ENCODE results near the gene EVX2.

EVX2 gene

GRCh38 chr2:176091329-176092258 is 7.8 kb upstream of the EVX2 start:
- TF ChIP-seq CTCF (IDR thresholded peaks at IDR 0.05; ENCODE audit: extremely low read depth, insufficient read depth, missing control alignments): no peak
- in situ Hi-C loops (cut with MboI; ENCODE audit: low pct_unique_long_range_greater_than_20kb, low sequenced_read_pairs, unreplicated experiment): loop anchor here (25.0 kb wide), 2 partner anchors 404 to 1754 kb away; partner anchors contain the start of gene SP9
- no peak for DNase-seq (ENCODE audit: low spot score)

GRCh38 chr2:176090862-176091261 is 7.1 kb upstream of the EVX2 start:
- no peak for DNase-seq (ENCODE audit: low spot score)
- TF ChIP-seq CTCF (IDR thresholded peaks at IDR 0.05; ENCODE audit: extremely low read depth, insufficient read depth, missing control alignments): no peak
- in situ Hi-C loops (cut with MboI; ENCODE audit: low pct_unique_long_range_greater_than_20kb, low sequenced_read_pairs, unreplicated experiment): loop anchor here (25.0 kb wide), 2 partner anchors 404 to 1754 kb away; partner anchors contain the start of gene SP9

- in situ Hi-C loops (cut with MboI; ENCODE audit: low pct_unique_long_range_greater_than_20kb, low sequenced_read_pairs, unreplicated experiment): loop anchor here (25.0 kb wide), 2 partner anchors 403 to 1753 kb away; partner anchors contain the start of gene SP9
- DNase-seq (ENCODE audit: low spot score): no peak
- TF ChIP-seq CTCF (IDR thresholded peaks at IDR 0.05; ENCODE audit: extremely low read depth, insufficient read depth, missing control alignments): no peak
Observed at GRCh38 chr2:176089843-176090395, 6.2 kb upstream of the EVX2 start.

GRCh38 chr2:176088937-176089842 is 5.4 kb upstream of the EVX2 start:
- no peak for TF ChIP-seq CTCF (IDR thresholded peaks at IDR 0.05; ENCODE audit: extremely low read depth, insufficient read depth, missing control alignments)
- in situ Hi-C loops (cut with MboI; ENCODE audit: low pct_unique_long_range_greater_than_20kb, low sequenced_read_pairs, unreplicated experiment): loop anchor here (25.0 kb wide), 2 partner anchors 402 to 1752 kb away; partner anchors contain the start of gene SP9
- no peak for DNase-seq (ENCODE audit: low spot score)

GRCh38 chr2:176088048-176088936 is 4.5 kb upstream of the EVX2 start:
- peak; percentile 71 for DNase-seq (ENCODE audit: low spot score)
- in situ Hi-C loops (cut with MboI; ENCODE audit: low pct_unique_long_range_greater_than_20kb, low sequenced_read_pairs, unreplicated experiment): loop anchor here (25.0 kb wide), 2 partner anchors 401 to 1751 kb away; partner anchors contain the start of gene SP9
- TF ChIP-seq CTCF (IDR thresholded peaks at IDR 0.05; ENCODE audit: extremely low read depth, insufficient read depth, missing control alignments): peak; percentile 87

Data from GM13977 (cell line).